Karpas-422 (cell line): ENCODE measurements around the gene ABCC11. TPM values are rescaled to one million over a fixed set of nuclear protein-coding genes. Genes with fewer than 3 reads are reported as not detected.
A peak's percentile ranks its signal among the peaks of the same experiment; 100 is the strongest.

Source experiments
- DNase-seq: peaks from one replicate; pipeline ENCODE4 v3.0.0-alpha.2; 2015
- H2AFZ ChIP-seq: fragments of 200-600 bp; sonication (generic); 2 replicates; pipeline ENCODE4 v1.6.1; 2014; ENCODE audit warnings: antibody characterized with exemption, low read length, mixed read lengths
- H3K27ac ChIP-seq: fragments of 200-600 bp; sonication (generic); 2 replicates; pipeline ENCODE4 v1.5.1; 2014; ENCODE audit warnings: mild to moderate bottlenecking, low read length, moderate library complexity
- H3K27me3 ChIP-seq: fragments of 200-600 bp; sonication (generic); 2 replicates; pipeline ENCODE4 v1.6.1; 2014; ENCODE audit warnings: low read length, mixed read lengths
- H3K36me3 ChIP-seq: fragments of 200-600 bp; sonication (generic); 2 replicates; pipeline ENCODE4 v1.6.1; 2014; ENCODE audit warnings: low read length, mixed read lengths; ENCODE audit not compliant: insufficient read depth
- H3K4me1 ChIP-seq: fragments of 200-600 bp; sonication (generic); 2 replicates; pipeline ENCODE4 v1.6.1; 2014; ENCODE audit warnings: mild to moderate bottlenecking, low read length, mixed read lengths
- H3K4me2 ChIP-seq: fragments of 200-600 bp; sonication (generic); 2 replicates; pipeline ENCODE4 v1.6.1; 2014; ENCODE audit warnings: low read length, low read depth, mild to moderate bottlenecking; ENCODE audit not compliant: poor library complexity, severe bottlenecking
- H3K4me3 ChIP-seq: fragments of 200-600 bp; sonication (generic); 2 replicates; pipeline ENCODE4 v1.5.1; 2014; ENCODE audit warnings: mild to moderate bottlenecking, antibody characterized with exemption, low read length, mixed read lengths
- H3K79me2 ChIP-seq: fragments of 200-600 bp; sonication (generic); 2 replicates; pipeline ENCODE4 v1.6.1; 2014; ENCODE audit warnings: mild to moderate bottlenecking, low read length, mixed read lengths
- H3K9ac ChIP-seq: fragments of 200-600 bp; sonication (generic); 2 replicates; pipeline ENCODE4 v1.6.0; 2014; ENCODE audit warnings: low read length
- H3K9me2 ChIP-seq: fragments of 200-600 bp; sonication (generic), shearing (Covaris generic); replicated peaks from 2 replicates; pipeline ENCODE4 v1.6.0; 2014; ENCODE audit warnings: mild to moderate bottlenecking, low read length, moderate library complexity; ENCODE audit not compliant: insufficient read depth
- H3K9me3 ChIP-seq: fragments of 300-700, 200-600 bp; sonication (generic); 2 replicates; pipeline ENCODE4 v1.6.1; 2014; ENCODE audit warnings: low read length, mixed read lengths
- H4K20me1 ChIP-seq: fragments of 200-600 bp; sonication (generic); 2 replicates; pipeline ENCODE4 v1.6.1; 2014; ENCODE audit warnings: mild to moderate bottlenecking, antibody characterized with exemption, low read length, low read depth; ENCODE audit not compliant: insufficient read depth
- total RNA-seq: library from RNA; depleted of rRNA; stranded (reverse); fragments of >200 nt; shearing (Covaris generic); gene quantifications from 2 replicates; pipeline ENCODE4 v1.2.3, GENCODE V29; 2014; ENCODE audit warnings: low replicate concordance

The ABCC11 gene
- total RNA-seq, 1 experiment from 2014 or later: 0.15 TPM

DNA sequence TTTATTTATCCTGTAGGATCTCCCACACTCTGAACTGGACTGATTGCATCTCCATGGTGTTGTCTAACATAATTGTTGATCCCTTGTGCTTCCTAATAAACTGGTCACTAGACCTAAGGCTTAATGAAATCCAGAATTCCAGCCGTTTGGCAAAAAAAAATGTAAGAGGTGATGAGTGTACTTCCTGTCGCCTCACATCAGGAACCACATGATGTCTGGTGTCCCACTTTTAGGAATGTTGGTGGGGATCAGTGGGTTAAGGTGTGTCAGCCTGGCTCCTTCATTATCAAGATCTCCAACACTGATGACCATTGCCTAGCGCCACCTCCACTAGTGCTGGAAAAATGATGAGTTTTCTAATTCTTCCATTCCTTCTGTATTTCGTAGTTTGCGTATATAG is 21.9 kb downstream of the ABCC11 start:
- Histone ChIP-seq H3K9me3 (no peaks in the 10 kb centered on the region), H4K20me1 (no peaks in the 10 kb centered on the region), H3K27me3 (no peaks in the 10 kb centered on the region), H3K4me3 (no peak overlapping the region), H3K4me1 (no peaks in the 10 kb centered on the region), H2AFZ (no peak overlapping the region), H3K4me2 (no peak overlapping the region), H3K79me2 (no peaks in the 10 kb centered on the region), H3K27ac (no peak overlapping the region), H3K9me2 (no peaks in the 10 kb centered on the region), H3K36me3 (no peaks in the 10 kb centered on the region), H3K9ac (no peak overlapping the region)
- DNase-seq: no peak

DNA sequence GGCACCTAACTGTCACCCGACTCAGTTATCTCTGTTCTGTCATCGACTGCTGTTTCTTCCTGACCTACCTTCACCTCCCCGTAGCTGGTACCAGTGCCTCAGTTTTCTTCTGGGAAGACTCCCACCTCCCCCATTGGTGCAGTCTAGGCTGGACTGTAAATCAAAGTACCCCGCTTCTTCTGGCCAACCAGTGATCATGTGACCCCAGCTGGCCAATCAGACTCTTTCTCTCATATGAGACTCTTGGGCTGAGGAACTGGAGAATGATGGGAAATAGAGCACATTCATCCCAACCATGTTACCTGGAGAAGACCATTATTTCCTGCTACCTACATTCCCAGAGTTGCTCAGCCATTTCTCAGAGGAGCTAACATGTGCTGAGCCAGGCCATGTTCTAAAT is 23.8 kb downstream of the ABCC11 start:
- H3K27ac ChIP-seq: no peak overlapping the region
- no peaks in the 10 kb centered on the region for H3K4me1 ChIP-seq
- no peaks in the 10 kb centered on the region for H3K36me3 ChIP-seq
- H3K9me3 ChIP-seq: no peaks in the 10 kb centered on the region
- no peaks in the 10 kb centered on the region for H3K9me2 ChIP-seq
- no peaks in the 10 kb centered on the region for H4K20me1 ChIP-seq
- H2AFZ ChIP-seq: no peak overlapping the region
- peak; percentile 43 for DNase-seq
- H3K9ac ChIP-seq: no peak overlapping the region
- H3K27me3 ChIP-seq: no peaks in the 10 kb centered on the region
- no peak overlapping the region for H3K4me3 ChIP-seq
- H3K4me2 ChIP-seq: no peak overlapping the region
- no peaks in the 10 kb centered on the region for H3K79me2 ChIP-seq

DNA sequence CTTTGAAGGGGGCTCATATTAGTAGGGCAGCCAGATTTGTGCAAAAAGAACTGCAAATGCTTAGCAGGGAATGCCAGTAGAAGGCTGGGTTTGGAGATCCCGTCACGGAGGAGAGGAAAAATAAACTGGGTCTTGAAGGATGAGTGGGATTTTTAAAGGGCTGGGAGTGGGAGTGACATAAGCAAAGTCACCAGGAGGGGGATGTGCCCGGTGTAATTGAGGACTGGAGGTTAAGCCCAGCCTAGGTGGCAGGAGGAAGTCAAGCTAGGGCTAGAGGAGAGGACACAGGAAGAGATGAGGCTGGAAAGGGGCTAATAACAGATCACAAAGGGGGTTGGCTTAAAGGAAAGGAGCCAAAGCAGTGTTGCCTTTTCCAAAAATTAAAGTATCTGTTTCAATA is 26.4 kb downstream of the ABCC11 start:
- Histone ChIP-seq H3K4me2 (no peak overlapping the region), H3K4me3 (no peak overlapping the region), H3K4me1 (no peaks in the 10 kb centered on the region), H3K27ac (no peak overlapping the region), H2AFZ (no peak overlapping the region), H3K79me2 (no peaks in the 10 kb centered on the region), H3K9me2 (no peaks in the 10 kb centered on the region), H3K27me3 (no peaks in the 10 kb centered on the region), H4K20me1 (no peaks in the 10 kb centered on the region), H3K9me3 (no peaks in the 10 kb centered on the region), H3K9ac (no peak overlapping the region), H3K36me3 (no peaks in the 10 kb centered on the region)
- no peak for DNase-seq

GRCh38 chr16:48218473-48218872 is 28.9 kb downstream of the ABCC11 start:
- H3K9me3 ChIP-seq: no peaks in the 10 kb centered on the region
- H4K20me1 ChIP-seq: no peaks in the 10 kb centered on the region
- no peaks in the 10 kb centered on the region for H3K9me2 ChIP-seq
- H3K9ac ChIP-seq: no peak overlapping the region
- H3K4me3 ChIP-seq: no peak overlapping the region
- no peaks in the 10 kb centered on the region for H3K27me3 ChIP-seq
- H3K36me3 ChIP-seq: no peaks in the 10 kb centered on the region
- no peaks in the 10 kb centered on the region for H3K79me2 ChIP-seq
- H3K27ac ChIP-seq: no peak overlapping the region
- H3K4me2 ChIP-seq: no peak overlapping the region
- H2AFZ ChIP-seq: no peak overlapping the region
- peak; percentile 4 for DNase-seq
- H3K4me1 ChIP-seq: no peaks in the 10 kb centered on the region

GRCh38 chr16:48217708-48218107 is 29.6 kb downstream of the ABCC11 start:
- H3K27ac ChIP-seq: no peak overlapping the region
- no peaks in the 10 kb centered on the region for H3K9me2 ChIP-seq
- H3K79me2 ChIP-seq: no peaks in the 10 kb centered on the region
- H2AFZ ChIP-seq: no peak overlapping the region
- H4K20me1 ChIP-seq: no peaks in the 10 kb centered on the region
- no peak overlapping the region for H3K4me2 ChIP-seq
- no peaks in the 10 kb centered on the region for H3K4me1 ChIP-seq
- H3K4me3 ChIP-seq: no peak overlapping the region
- DNase-seq: peak; percentile 25
- no peak overlapping the region for H3K9ac ChIP-seq
- H3K27me3 ChIP-seq: no peaks in the 10 kb centered on the region
- no peaks in the 10 kb centered on the region for H3K36me3 ChIP-seq
- H3K9me3 ChIP-seq: no peaks in the 10 kb centered on the region

- Histone ChIP-seq H3K4me1 (no peaks in the 10 kb centered on the region), H3K9me3 (no peaks in the 10 kb centered on the region), H2AFZ (no peak overlapping the region), H3K27ac (no peak overlapping the region), H3K27me3 (no peaks in the 10 kb centered on the region), H4K20me1 (no peaks in the 10 kb centered on the region), H3K9me2 (no peaks in the 10 kb centered on the region), H3K4me2 (no peak overlapping the region), H3K79me2 (no peaks in the 10 kb centered on the region), H3K9ac (no peak overlapping the region), H3K4me3 (no peak overlapping the region), H3K36me3 (no peaks in the 10 kb centered on the region)
- peak; percentile 20 for DNase-seq
Observed at GRCh38 chr16:48215738-48216137, 31.6 kb downstream of the ABCC11 start.

DNA sequence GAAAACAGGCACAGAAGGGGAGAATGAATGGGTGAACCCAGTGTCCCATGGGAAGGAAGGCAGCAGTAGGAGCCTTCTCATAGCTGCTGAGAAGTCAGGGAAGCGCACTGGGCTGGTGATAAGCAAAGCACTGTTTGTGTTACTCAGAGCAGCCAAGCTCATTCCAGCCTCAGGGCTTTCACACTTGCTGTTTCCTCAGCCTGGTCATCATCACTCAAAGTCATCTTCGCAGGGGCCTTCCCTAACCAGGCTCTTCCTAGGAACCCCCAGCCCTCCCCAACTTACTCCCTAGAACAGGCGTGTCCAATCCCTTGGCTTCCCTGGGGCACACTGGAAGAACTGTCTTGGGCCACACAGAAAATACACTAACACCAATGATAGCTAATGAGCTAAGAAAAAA is 35.3 kb downstream of the ABCC11 start:
- no peak overlapping the region for H3K9ac ChIP-seq

DNA sequence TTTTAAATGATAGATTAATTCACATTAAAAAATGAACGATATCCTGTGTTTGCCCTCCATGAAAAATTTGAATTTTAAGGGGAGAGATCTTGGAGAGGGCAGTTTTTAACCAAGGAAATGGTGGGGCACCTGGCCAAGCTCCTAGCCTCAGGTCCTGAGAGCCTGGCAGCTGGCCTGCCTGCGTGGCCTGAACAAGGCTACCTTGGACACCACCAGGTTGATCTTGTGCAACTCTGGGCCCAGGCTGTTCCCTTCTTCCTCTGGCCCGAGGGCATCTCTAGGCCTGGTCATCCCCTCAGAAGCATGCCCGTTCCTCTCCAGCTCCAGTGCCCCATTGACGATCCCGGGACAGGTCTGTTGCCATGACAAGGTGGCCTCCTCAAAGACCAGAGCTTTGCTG is 36.6 kb downstream of the ABCC11 start:
- Histone ChIP-seq H3K9me3 (no peaks in the 10 kb centered on the region), H3K4me3 (no peak overlapping the region), H4K20me1 (no peaks in the 10 kb centered on the region), H2AFZ (no peak overlapping the region), H3K27me3 (no peaks in the 10 kb centered on the region), H3K36me3 (no peaks in the 10 kb centered on the region), H3K27ac (no peak overlapping the region), H3K4me1 (peaks cover 4% of the 10 kb centered on the region; the same call in 1 of the 2 replicates), H3K9ac (no peak overlapping the region), H3K79me2 (no peaks in the 10 kb centered on the region), H3K9me2 (no peaks in the 10 kb centered on the region), H3K4me2 (no peak overlapping the region)
- no peak for DNase-seq

More for the DNA sequence above, 35.3 kb downstream of the ABCC11 start:
- Histone ChIP-seq H3K4me1 (no peaks in the 10 kb centered on the region), H3K4me2 (no peak overlapping the region), H3K27ac (no peak overlapping the region), H2AFZ (no peak overlapping the region), H3K9me3 (no peaks in the 10 kb centered on the region), H3K4me3 (no peak overlapping the region), H4K20me1 (no peaks in the 10 kb centered on the region), H3K9me2 (no peaks in the 10 kb centered on the region), H3K36me3 (no peaks in the 10 kb centered on the region), H3K27me3 (no peaks in the 10 kb centered on the region), H3K79me2 (no peaks in the 10 kb centered on the region)
- no peak for DNase-seq
